ENCODE results near the gene ARSI. TPM values are rescaled to one million over a fixed set of nuclear protein-coding genes. Genes with fewer than 3 reads are reported as not detected.

ARSI gene
- total and polyA plus RNA-seq, 2 of the 13 experiments (the other 11 are each of a cell fraction or from before 2014, with no cell fraction given) = 4.2 to 33.9 TPM

GRCh38 chr5:150263375-150263775 lies 39.3 kb downstream of the ARSI start (continued):
- peak; percentile 60 for TF ChIP-seq ZNF646 (CRISPR knock-in tag; IDR thresholded peaks at IDR 0.05)
- TF ChIP-seq NONO (IDR thresholded peaks at IDR 0.05) = 0 out of 2 replicates have a peak, but pooled peaks have one; percentile 37
- no peak for TF ChIP-seq NONO (CRISPR knock-in tag; conservative IDR thresholded peaks at IDR 0.05)
- no peak for TF ChIP-seq HBP1 (CRISPR knock-in tag; IDR thresholded peaks at IDR 0.05; ENCODE audit: low read depth)
- no peak for TF ChIP-seq HOXA7 (CRISPR knock-in tag; IDR thresholded peaks at IDR 0.05)
- no peak for TF ChIP-seq POGK (CRISPR knock-in tag; conservative IDR thresholded peaks at IDR 0.05)
- no peak for TF ChIP-seq ZNF564 (CRISPR knock-in tag; IDR thresholded peaks at IDR 0.05)
- no peak for TF ChIP-seq MAFF (IDR thresholded peaks at IDR 0.05; ENCODE audit: low read depth, low read length)
- TF ChIP-seq CHCHD3 (CRISPR knock-in tag; IDR thresholded peaks at IDR 0.05) = no peak
- no peak for TF ChIP-seq NFIC (IDR thresholded peaks at IDR 0.05; ENCODE audit: low read length)
- no peak for TF ChIP-seq ZNF3 (CRISPR knock-in tag; IDR thresholded peaks at IDR 0.05)
- TF ChIP-seq RFXAP (CRISPR knock-in tag; IDR thresholded peaks at IDR 0.05; ENCODE audit: borderline replicate concordance) = no peak
- no peak for TF ChIP-seq E2F2 (CRISPR knock-in tag; IDR thresholded peaks at IDR 0.05; ENCODE audit: borderline replicate concordance)
- TF ChIP-seq TCF7 (IDR thresholded peaks at IDR 0.05; ENCODE audit: low read depth) = no peak
- no peak for TF ChIP-seq PHF20 (CRISPR knock-in tag; IDR thresholded peaks at IDR 0.05)
